SK-N-SH (cell line): ENCODE measurements around the gene HIF1A. TPM values are rescaled to one million over a fixed set of nuclear protein-coding genes. Genes with fewer than 3 reads are reported as not detected.

Source experiments
- CTCF ChIA-PET: fragments of 300-600, 350-600 bp; formaldehyde crosslinking; extraction: SDS; loops from one replicate; lab custom pipeline; 2021; lab: Yijun Ruan, JAX
- POLR2A ChIA-PET: fragments of 350-600 bp; sonication (Branson Sonifier 250); formaldehyde crosslinking; extraction: SDS; loops from one replicate; lab custom pipeline; 2020; ENCODE audit warnings: antibody characterized with exemption, inconsistent platforms; lab: Yijun Ruan, JAX
- DNase-seq: peaks from one replicate; pipeline ENCODE4 v3.0.0; 2012
- H2AFZ ChIP-seq: fragments of 200-600 bp; sonication (generic); 2 replicates; pipeline ENCODE4 v1.8.1; 2016; ENCODE audit warnings: antibody characterized with exemption, mild to moderate bottlenecking, low read depth
- H3F3A ChIP-seq: fragments of 200-600 bp; sonication (generic); replicated peaks from 2 replicates; pipeline ENCODE3; 2016; ENCODE audit warnings: antibody characterized with exemption, mild to moderate bottlenecking; ENCODE audit not compliant: insufficient read depth
- H3K27ac ChIP-seq, 2 experiments: fragments of 200-500 bp in 1 of 2; fragments of 200-600 bp in 1 of 2; sonication (Bioruptor generic) in 1 of 2; sonication (generic), shearing (Covaris generic) in 1 of 2; 2 replicates each; pipeline versions ENCODE4 v1.5.1 to v1.6.1; 2014 to 2016; ENCODE audit warnings: low read depth in 2 of 2, inconsistent platforms in 1 of 2, low read length in 1 of 2, mild to moderate bottlenecking in 1 of 2, mixed read lengths in 1 of 2
- H3K27me3 ChIP-seq: fragments of 200-600 bp; sonication (generic), shearing (Covaris generic); 2 replicates; pipeline ENCODE4 v1.6.1; 2016; ENCODE audit warnings: mixed run types; ENCODE audit not compliant: insufficient read depth
- H3K36me3 ChIP-seq, 2 experiments: fragments of 200-500 bp in 1 of 2; fragments of 200-600 bp in 1 of 2; sonication (Bioruptor generic) in 1 of 2; sonication (generic) in 1 of 2; replicated peaks in 1 of 2; 2 replicates each; pipeline versions ENCODE3 to v1.5.1; 2014 to 2016; ENCODE audit warnings: low read length in 1 of 2, mild to moderate bottlenecking in 1 of 2; ENCODE audit not compliant: insufficient read depth in 2 of 2, control insufficient read depth in 1 of 2
- H3K4me1 ChIP-seq, 2 experiments: fragments of 200-500 bp in 1 of 2; fragments of 200-600 bp in 1 of 2; sonication (Bioruptor generic) in 1 of 2; sonication (generic), shearing (Covaris generic) in 1 of 2; 2 replicates each; pipeline versions ENCODE4 v1.5.1 to v1.6.1; 2014 to 2016; ENCODE audit warnings: low read depth in 1 of 2, low read length in 1 of 2, mixed run types in 1 of 2; ENCODE audit not compliant: insufficient read depth in 2 of 2, control insufficient read depth in 1 of 2
- H3K4me2 ChIP-seq: fragments of 200-600 bp; sonication (generic), shearing (Covaris generic); 2 replicates; pipeline ENCODE4 v1.6.1; 2017; ENCODE audit warnings: mixed run types
- H3K4me3 ChIP-seq, 2 experiments: fragments of 200-500 bp in 1 of 2; fragments of 200-600 bp in 1 of 2; sonication (Bioruptor generic) in 1 of 2; sonication (generic), shearing (Covaris generic) in 1 of 2; 2 replicates each; pipeline versions ENCODE4 v1.5.1 to v1.8.1; 2014 to 2016; ENCODE audit warnings: low read depth in 2 of 2, inconsistent platforms in 1 of 2, low read length in 1 of 2, mild to moderate bottlenecking in 1 of 2, mixed read lengths in 1 of 2, moderate library complexity in 1 of 2
- H3K79me2 ChIP-seq: fragments of 200-600 bp; sonication (generic); 2 replicates; pipeline ENCODE4 v1.8.1; 2017; ENCODE audit warnings: mild to moderate bottlenecking; ENCODE audit not compliant: insufficient read depth
- H3K9ac ChIP-seq: fragments of 200-600 bp; sonication (generic); 2 replicates; pipeline ENCODE4 v1.6.1; 2017; ENCODE audit warnings: mixed run types
- H3K9me2 ChIP-seq: fragments of 200-600 bp; sonication (generic); 2 replicates; pipeline ENCODE4 v1.6.1; 2017; ENCODE audit warnings: mixed run types
- H3K9me3 ChIP-seq: fragments of 200-600 bp; sonication (generic); 2 replicates; pipeline ENCODE4 v1.6.1; 2017; ENCODE audit warnings: mixed run types, mild to moderate bottlenecking, moderate library complexity
- H4K20me1 ChIP-seq: fragments of 200-600 bp; sonication (generic); 2 replicates; pipeline ENCODE4 v1.6.1; 2017; ENCODE audit warnings: mild to moderate bottlenecking, mixed run types; ENCODE audit not compliant: insufficient read depth
- CTCF ChIP-seq: fragments of 200-600 bp; sonication (generic); IDR thresholded peaks from 2 replicates; pipeline ENCODE4 v1.6.1; 2017; ENCODE audit warnings: antibody characterized with exemption, mild to moderate bottlenecking, moderate library complexity
- ELF1 ChIP-seq: IDR thresholded peaks from 2 replicates; pipeline ENCODE4 v1.4.0; 2012
- EZH2phosphoT487 ChIP-seq: fragments of 200-600 bp; sonication (generic); IDR thresholded peaks from 2 replicates; pipeline ENCODE4 v1.6.1; 2017; ENCODE audit warnings: low read depth, mixed run types, mild to moderate bottlenecking, antibody characterized with exemption, moderate library complexity, borderline replicate concordance
- FOSL2 ChIP-seq: IDR thresholded peaks from 2 replicates; pipeline ENCODE4 v1.4.0; 2012; ENCODE audit warnings: low read depth, mild to moderate bottlenecking, moderate library complexity, borderline replicate concordance
- GATA2 ChIP-seq: sonication (generic); formaldehyde crosslinking; IDR thresholded peaks from 2 replicates; pipeline ENCODE4 v1.5.0; 2020; ENCODE audit warnings: mild to moderate bottlenecking, missing genetic modification reagents
- MXI1 ChIP-seq: IDR thresholded peaks from 2 replicates; pipeline ENCODE4 v1.6.1; 2012; ENCODE audit warnings: mild to moderate bottlenecking, low read depth, low read length, improper control_type of control experiment
- NFIC ChIP-seq: IDR thresholded peaks from 2 replicates; pipeline ENCODE4 v1.4.0; 2012; ENCODE audit warnings: borderline replicate concordance
- REST ChIP-seq: IDR thresholded peaks from 2 replicates; pipeline ENCODE4 v1.6.1; 2012; ENCODE audit warnings: mild to moderate bottlenecking, low read depth, low read length, moderate library complexity
- SIN3A ChIP-seq: IDR thresholded peaks from 2 replicates; pipeline ENCODE4 v1.6.1; 2012; ENCODE audit warnings: low read depth, mild to moderate bottlenecking, low read length, moderate library complexity, borderline replicate concordance
- TEAD4 ChIP-seq: IDR thresholded peaks from 2 replicates; pipeline ENCODE4 v1.4.0; 2012; ENCODE audit warnings: mild to moderate bottlenecking, borderline replicate concordance; ENCODE audit not compliant: insufficient read depth
- USF2 ChIP-seq: fragments of 150-350 bp; IDR thresholded peaks from 2 replicates; pipeline ENCODE4 v1.6.1; 2017; ENCODE audit warnings: antibody characterized with exemption, low read length, low read depth, borderline replicate concordance
- WGBS: methylation state at CpG from one replicate; pipeline ENCODE4 v1.1.6; 2017; ENCODE audit warnings: low lambda C conversion rate; 5-methylcytosine and 5-hydroxymethylcytosine counted together
- polyA plus RNA-seq, 3 experiments: library from polyadenylated mRNA; depleted of rRNA; stranded (reverse); fragments of >200 nt; gene quantifications; 2 replicates each; pipeline ENCODE4 v1.2.3, GENCODE V29; 2012

The HIF1A gene
- polyA plus RNA-seq, 1 of the 3 experiments (the other 2 are of a cell fraction): 20.8 TPM

GRCh38 chr14:61677479-61677878, 17.8 kb upstream of the HIF1A start:
- Histone ChIP-seq H3K27ac (no peak overlapping the region), H4K20me1 (no peaks in the 10 kb centered on the region), H3K36me3 (no peaks in the 10 kb centered on the region), H2AFZ (no peak overlapping the region), H3K9ac (no peak overlapping the region), H3K4me3 (no peak overlapping the region), H3K9me2 (no peaks in the 10 kb centered on the region), H3K4me2 (no peak overlapping the region), H3K9me3 (no peaks in the 10 kb centered on the region), H3K79me2 (no peaks in the 10 kb centered on the region), H3F3A (no peaks in the 10 kb centered on the region), H3K27me3 (no peaks in the 10 kb centered on the region), H3K4me1 (peaks cover 0 to 7% of the 10 kb centered on the region in 2 experiments; a peak in 2 of 4 replicates)
- ChIA-PET CTCF (no interaction called here), POLR2A (no interaction called here)
- TF ChIP-seq FOSL2: no peak
- TF ChIP-seq GATA2: no peak
- no peak for TF ChIP-seq NFIC
- no peak for TF ChIP-seq REST
- TF ChIP-seq SIN3A: no peak
- TF ChIP-seq ELF1: no peak
- no peak for TF ChIP-seq CTCF
- TF ChIP-seq TEAD4: no peak
- no peak for TF ChIP-seq EZH2phosphoT487
- no peak for DNase-seq

GRCh38 chr14:61678975-61679374, 16.3 kb upstream of the HIF1A start:
- TF ChIP-seq USF2 (no peak), MXI1 (0 out of 2 replicates have a peak, but pooled peaks have one; percentile 25)
- H3K9me3 ChIP-seq: no peaks in the 10 kb centered on the region
- no peaks in the 10 kb centered on the region for H3F3A ChIP-seq
- peak overlapping the region in 1 of 2 experiments; percentile 82; a peak in 2 of 4 replicates for H3K27ac ChIP-seq
- H3K4me3 ChIP-seq: no peak overlapping the region
- H3K9ac ChIP-seq: no peak overlapping the region
- CTCF ChIA-PET: interaction anchor here (1.2 to 1.6 kb wide), 2 partner anchors 11 kb away, joined by 3 read pairs; no protein-coding TSS in a partner anchor
- DNase-seq: peak; percentile 55
- POLR2A ChIA-PET: interaction anchor here (0.9 to 1.3 kb wide), 2 partner anchors 16 to 23 kb away, joined by 3 read pairs; partner anchors contain the start of gene HIF1A
- peaks cover 0 to 7% of the 10 kb centered on the region in 2 experiments; a peak in 2 of 4 replicates for H3K4me1 ChIP-seq
- no peaks in the 10 kb centered on the region for H3K36me3 ChIP-seq
- WGBS: 59% methylated on average over 2 of the region's 2 CpGs
- no peaks in the 10 kb centered on the region for H3K27me3 ChIP-seq
- H4K20me1 ChIP-seq: no peaks in the 10 kb centered on the region
- no peak overlapping the region for H2AFZ ChIP-seq
- no peaks in the 10 kb centered on the region for H3K9me2 ChIP-seq
- H3K79me2 ChIP-seq: no peaks in the 10 kb centered on the region
- H3K4me2 ChIP-seq: no peak overlapping the region
